Adrenal gland (tissue), 5 donors: ENCODE results near the gene KDM4C.

ENCODE experiments used
- CTCF ChIP-seq, 6 experiments: fragments of 450-650 bp in 4 of 6; fragments of 200-600 bp in 2 of 6; sonication (generic) in 1 of 6; IDR thresholded peaks; 1 replicate in 5 of 6; 2 replicates in 1 of 6; pipeline versions ENCODE4 v1.5.1 to v1.8.0; 2016 to 2021; ENCODE audit warnings: antibody characterized with exemption in 6 of 6, mild to moderate bottlenecking in 2 of 6, moderate library complexity in 1 of 6
- POLR2A ChIP-seq, 2 donors: fragments of 450-650 bp; IDR thresholded peaks; one replicate each; pipeline ENCODE4 v1.6.1; 2017; ENCODE audit warnings: antibody characterized with exemption in 2 of 2, mild to moderate bottlenecking in 2 of 2, moderate library complexity in 1 of 2
- donor health status: DM: no; HTN: no; CAD: no.

GRCh38 chr9:6733257-6733656 is 24.5 kb upstream of the KDM4C start:
- TF ChIP-seq CTCF (IDR thresholded peaks at IDR 0.05) (no peak), POLR2A (IDR thresholded peaks at IDR 0.05) (no peak)
